ENCODE measurements around the gene PRR5L. TPM values are rescaled to one million over a fixed set of nuclear protein-coding genes. Genes with fewer than 3 reads are reported as not detected.

PRR5L gene
- total and polyA plus RNA-seq, 9 of the 15 experiments (the other 6 are each of a cell fraction or from before 2014, with no cell fraction given): 0.11 to 0.60 (median 0.36) TPM; not detected in 2

DNA sequence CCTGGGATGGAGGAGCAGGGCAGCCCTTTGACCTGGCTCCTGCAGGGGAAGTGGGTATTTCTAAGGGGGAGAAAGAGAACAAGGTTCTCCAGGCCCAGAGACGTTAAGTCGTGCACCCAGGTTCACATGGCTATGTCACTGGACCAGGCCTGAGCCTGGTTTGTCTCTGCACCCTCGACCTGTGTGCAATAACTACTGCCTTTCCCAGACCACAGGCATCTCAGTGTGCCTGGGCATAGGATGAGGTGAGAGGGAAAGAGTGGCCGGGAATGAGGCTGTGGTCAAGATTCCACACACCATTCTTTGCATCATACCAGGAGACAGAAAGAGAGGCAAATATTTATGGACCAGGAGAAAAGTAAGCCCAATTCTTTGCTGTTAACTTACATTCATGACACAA lies 66.8 kb downstream of the PRR5L start (continued):
- TF ChIP-seq ARID4B (CRISPR knock-in tag; IDR thresholded peaks at IDR 0.05) (no peak), ZNF586 (CRISPR knock-in tag; conservative IDR thresholded peaks at IDR 0.05) (no peak), DPF2 (IDR thresholded peaks at IDR 0.05) (no peak), SRSF1 (IDR thresholded peaks at IDR 0.05; ENCODE audit: low read depth, low read length) (no peak), ZNF280A (IDR thresholded peaks at IDR 0.05; ENCODE audit: low read depth, partially characterized antibody) (no peak), MCM5 (IDR thresholded peaks at IDR 0.05; ENCODE audit: low read depth) (no peak)

Measured in K562 (cell line).